ENCODE measurements around the gene SNCAIP.

The SNCAIP gene

DNA sequence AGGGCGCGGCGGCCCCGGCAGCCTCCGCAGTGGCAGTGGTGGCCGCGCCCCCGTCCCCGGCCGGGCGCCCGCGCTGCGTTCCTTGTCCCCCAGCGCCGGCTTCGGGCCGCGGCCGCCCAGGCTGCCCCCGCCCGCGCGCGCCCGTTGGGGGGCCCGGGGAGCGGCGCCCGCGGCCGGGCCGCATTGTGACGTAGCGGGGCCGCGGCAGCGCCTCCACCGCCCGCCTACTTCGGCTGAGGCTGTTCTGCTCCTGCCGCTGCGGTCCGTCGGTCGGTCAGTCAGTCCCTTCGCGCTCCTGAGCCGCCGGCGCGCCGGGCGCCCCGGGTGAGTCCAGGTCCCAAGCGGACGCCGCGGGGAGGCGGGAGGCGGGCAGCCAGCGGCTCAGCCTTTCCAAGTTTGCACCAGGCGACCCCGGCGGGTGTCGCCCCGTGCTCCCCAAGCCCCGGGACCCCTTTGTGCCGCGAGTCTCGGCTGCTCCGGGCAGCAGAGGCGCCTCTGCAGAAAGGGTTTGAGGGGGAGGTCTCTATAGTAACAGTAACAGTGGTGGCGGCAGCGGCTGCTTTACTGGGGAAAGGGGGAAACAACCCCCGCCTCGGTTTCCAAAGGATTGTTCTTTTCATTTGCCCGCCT lies at the start of gene SNCAIP:
SNCAIP (plus strand) TSS at position 277 of the 630 bp plus-strand sequence. CDS start 78,898 bp downstream, outside the sequence.
- no peak for DNase-seq

DNA sequence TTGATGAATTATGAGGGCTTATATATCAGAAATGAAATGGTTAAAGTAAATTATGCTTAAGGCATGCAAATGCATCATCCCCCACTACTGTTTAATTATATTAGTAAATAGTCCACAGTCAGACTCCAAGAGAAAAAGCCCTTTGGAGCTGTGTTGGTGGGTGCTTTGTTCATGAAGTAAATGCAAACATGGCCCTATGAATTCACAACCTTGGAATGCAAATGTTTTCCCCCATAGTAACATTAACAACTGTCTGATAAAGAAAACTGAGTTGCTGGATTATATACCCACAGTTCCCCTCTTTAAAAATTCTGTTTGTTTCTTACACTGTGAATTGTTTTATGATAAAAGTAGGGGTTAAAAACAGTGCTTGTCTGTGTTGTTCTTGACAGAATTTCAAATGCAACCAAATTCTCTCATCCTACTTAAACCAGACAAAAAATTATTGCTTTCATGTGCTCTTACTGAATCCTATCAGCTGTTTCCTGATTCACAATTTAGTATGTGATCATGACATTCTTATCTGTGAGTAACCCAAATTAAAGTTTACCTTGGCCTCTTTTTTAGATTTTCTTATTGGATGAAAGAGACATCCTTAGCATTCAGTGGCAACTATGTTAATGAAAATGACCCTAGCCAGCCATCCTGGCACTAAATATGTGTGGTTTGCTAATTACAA lies 48.5 kb upstream of the SNCAIP start:
- no peak for DNase-seq

DNA sequence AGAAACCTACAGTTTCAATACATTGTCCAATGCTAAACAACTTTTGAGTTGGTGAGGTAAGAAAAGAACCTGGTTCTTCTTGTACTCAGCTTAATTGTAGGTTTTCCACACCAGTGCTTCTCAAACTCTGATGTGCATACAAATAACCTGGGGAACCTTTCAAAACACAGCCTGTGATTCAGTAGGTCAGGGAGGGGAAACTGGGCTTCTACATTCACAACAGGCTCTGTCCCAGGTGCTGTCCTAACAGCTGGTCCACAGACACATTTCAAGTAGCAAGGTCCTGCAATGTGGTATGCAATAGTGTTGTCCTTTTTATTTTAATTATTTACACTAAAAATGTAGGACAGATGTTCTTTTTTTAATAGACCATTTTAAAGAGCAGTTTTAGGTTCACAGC lies 47.4 kb upstream of the SNCAIP start:
- no peak for DNase-seq

DNA sequence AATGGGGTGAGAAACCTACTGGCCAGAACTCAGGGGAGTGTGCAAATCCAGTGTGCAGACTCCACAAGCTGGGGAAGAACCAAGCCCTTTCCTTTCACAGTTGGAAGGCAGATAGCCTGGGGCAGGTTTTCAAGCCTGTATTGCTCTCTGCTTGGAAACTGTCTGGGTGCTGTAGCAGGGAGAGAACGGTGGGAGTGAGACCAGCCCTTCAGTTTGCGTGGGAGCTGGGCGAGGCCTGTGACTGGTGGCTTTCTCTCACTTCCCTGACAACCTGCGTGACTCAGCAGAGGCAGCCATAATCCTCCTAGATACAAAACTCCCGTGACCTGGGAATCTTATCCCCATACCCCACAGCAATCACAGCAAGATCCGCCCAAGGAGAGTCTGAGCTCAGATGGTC lies 44.9 kb upstream of the SNCAIP start:
- no peak for DNase-seq

DNA sequence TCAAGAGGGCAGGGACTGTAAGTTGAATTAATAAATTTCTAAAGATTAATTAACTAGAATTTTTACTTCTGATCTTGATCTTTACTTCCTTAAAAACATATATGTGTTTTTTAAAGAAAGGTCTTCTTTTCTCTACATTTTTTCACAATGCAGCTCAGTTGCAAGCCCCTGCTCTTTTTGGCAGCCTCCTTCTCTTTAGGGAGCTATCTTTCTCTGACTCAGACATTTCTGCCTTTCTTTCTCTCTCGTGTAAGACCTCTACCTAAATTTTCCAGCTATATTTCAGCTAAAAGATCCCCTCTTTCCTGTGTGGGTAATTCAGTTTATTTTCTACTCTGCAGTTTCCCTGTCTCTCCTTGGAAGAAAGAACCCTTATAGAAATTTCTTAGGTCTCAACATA lies 38.3 kb upstream of the SNCAIP start:
- no peak for DNase-seq

DNA sequence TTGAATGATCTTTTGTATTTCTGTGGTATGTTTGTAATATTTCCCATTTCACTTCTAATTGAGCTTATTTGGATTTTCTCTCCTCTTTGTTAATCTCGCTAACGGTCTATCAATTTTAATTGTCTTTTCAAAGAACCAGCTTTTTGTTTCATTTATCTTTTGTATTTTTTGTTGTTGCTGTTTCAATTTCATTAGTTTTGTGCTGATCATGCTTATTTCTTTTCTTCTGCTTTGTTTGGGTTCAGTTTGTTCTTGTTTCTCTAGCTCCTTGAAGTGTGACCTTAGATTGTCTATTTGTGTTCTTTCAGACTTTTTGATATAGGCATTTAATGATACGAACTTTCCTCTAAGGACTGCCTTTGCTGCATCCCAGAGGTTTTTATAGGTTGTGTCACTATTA lies 28.4 kb upstream of the SNCAIP start:
- DNase-seq = no peak

DNA sequence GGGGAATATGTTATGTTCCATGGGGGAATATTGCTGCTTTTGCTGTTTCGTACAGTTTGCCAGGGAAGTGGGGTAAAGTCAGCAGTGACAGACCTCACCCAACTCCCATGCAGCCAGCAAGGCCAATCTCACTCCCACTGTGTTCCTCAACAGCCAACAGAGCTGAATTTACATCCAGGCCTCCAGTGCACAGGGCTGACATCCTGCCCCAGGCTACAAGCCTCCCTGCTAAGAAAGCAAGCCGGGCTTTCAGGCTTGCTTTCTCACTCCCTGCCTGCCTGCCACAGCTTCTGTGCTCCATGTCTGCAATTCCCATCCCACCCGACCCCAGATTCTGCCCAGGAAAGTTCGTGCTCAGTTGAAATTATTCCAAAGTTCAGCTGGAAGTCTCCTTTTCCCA lies 25.5 kb upstream of the SNCAIP start:
- DNase-seq = no peak

DNA sequence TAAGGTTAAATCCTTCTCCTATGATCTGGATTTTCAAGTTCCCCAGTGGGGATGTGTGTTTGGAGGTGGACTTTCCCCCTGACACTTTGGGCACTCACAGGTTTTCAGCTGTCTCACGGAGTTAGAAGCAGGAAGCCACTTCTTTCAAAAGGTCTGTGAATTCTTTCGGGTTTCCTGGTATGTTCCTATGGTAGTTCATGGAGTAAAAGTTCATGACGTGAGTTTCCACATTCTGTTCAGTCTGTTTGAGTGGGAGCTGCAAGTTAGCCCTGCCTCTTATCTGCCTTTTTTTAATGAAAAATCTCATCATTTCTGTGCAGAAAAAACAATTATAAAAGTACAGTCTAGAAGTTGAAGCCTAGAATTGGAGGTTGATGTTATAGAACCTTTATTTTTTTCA lies 24.9 kb upstream of the SNCAIP start:
- no peak for DNase-seq

DNA sequence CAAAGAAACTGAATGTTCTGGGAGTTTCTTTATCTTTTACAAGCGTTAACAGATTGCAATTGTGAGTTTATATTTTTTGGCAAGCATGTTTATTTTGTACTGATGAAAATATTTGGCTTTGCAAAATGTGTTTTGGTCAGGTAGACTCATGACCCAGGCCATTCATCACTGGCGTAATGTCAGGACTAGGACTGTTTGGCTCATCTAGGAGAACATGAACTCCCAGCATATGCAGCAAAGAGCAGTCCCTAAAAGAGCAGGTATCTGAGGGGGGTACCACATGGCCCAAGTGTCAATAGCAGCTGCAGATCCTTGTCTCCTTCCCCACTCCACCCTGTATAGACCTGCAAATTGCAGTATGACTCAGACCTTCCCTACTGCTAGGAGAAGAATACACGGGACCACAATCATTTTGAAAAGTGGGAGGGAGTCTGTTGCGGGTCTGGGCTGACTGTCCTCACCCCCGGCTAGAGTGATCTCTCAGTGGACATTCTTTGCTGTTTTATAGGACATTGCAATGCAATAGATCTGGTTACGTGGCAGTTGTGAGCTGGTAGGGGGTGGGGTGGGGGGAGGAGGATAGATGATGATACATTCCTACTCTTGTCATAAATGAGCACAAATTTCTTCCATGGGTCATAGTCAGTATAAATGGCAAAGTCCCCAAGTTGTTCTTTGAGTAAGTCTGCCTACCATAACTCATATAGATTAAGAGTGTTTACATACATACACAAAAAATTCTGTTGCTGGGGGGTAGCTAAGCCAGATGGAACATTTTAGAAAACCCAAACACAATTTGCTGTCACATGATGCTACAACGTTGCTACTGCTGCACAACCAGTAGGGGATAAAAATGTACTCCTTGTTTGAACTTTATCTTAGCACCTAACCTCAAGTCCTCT lies 20.8 kb upstream of the SNCAIP start:
- DNase-seq = no peak

DNA sequence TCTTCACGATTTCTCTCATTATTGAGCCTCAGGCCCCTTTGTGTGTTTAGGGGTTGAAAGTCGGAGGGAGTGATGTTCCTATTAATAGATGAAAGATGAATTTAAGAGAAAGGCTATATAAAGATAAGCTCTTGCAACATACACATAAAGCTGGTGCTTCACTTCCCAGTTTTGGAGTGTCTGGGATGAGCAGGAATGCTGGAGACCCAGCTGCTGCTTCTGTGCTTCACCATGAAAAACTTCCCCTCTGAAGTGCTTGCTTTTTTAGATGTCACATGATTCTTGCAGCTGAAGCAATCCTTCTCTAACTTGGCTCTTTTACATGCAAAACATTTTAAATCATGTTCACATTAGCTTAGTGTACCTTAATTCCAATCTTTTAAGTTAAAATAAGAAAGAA lies 19.7 kb upstream of the SNCAIP start:
- no peak for DNase-seq

DNA sequence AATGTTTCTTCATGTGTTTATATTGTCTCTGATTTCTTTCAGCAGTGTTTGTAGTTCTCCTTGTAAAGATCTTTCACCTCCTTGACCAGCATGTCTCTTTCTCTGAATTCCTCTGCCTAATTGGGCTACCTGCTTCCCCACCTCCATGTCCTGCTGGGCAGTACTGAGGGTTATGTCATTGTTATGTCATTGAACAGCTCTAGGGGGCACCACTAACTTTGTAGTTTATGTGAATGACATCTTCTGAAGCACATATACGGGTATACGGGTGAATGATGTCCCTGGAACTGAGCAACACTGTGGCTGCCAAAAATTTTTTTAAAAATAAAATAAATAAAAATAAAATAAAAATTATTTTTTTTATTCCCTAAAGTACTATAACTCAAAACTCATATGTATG lies 16.9 kb upstream of the SNCAIP start:
- DNase-seq = no peak

DNA sequence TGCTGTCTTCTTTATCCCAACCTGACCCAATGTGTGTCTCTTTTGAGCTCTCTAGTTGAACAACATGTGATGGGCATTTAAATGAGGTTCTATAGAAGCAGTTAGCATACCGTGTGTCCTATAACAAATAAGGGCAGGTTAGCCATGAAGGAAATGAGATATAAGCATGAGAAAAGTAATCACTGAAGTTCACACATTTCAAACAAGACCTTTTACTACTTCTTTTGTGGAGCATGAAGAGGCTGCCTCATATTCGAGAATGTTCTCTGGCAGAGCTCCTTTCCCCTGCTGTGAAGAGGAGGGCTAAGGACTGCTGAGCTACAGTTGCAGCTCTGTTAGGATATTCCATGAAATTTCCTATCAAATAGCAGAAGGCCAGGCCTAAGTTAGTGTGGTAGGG lies 15.2 kb upstream of the SNCAIP start:
- no peak for DNase-seq

DNA sequence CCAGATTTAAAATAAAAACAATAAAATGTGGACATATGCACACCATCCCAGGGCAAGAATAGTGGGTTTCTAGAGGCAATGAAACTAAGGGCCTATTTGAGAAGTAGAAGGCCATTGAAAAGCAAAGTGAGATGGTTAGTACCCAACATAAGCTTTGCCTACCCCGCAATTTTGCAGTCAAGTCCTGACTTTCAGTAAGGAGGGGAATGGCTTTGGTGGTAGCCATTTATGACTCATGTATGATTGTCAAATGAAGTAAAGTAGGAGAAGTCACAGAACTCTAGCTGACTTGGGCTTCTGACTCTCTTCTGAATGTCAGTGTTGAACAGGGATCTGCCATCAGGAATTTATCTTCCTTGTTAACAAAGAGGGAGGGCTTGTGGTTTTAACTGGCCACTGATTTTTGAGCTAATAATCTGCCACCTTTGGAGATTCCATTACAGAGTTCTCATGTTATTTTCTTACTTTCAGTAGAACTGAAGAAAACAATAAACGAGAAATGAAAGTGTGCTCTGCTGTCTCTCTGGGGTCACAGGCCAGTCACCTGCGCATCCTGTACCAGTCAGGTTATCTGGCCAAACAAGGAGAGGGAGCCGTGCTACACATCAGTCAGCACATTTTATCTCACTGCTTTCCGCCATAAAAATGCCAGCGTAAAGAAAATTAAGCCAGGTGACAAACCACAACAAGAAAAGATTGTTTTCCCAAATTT lies 14.3 kb upstream of the SNCAIP start:
- no peak for DNase-seq

DNA sequence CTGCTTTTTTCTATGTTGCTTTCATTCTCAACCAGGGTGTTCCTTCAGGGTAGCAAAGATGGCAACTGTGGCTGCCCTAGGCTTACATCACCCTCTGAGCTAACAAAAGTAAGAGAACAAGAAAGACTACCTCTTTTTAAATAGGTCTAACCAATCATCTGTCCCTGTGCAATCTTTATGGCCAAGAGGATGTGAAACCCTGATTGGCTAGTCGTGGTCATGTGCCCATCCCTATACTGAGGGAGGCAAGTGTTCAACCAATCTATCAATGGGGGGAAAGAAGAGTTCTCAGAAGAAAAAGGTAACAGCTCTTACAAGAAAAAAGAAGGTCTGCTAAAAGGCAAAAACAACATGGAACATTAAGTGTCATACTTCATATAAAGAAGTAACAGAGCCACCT lies 11.7 kb upstream of the SNCAIP start:
- DNase-seq = no peak

DNA sequence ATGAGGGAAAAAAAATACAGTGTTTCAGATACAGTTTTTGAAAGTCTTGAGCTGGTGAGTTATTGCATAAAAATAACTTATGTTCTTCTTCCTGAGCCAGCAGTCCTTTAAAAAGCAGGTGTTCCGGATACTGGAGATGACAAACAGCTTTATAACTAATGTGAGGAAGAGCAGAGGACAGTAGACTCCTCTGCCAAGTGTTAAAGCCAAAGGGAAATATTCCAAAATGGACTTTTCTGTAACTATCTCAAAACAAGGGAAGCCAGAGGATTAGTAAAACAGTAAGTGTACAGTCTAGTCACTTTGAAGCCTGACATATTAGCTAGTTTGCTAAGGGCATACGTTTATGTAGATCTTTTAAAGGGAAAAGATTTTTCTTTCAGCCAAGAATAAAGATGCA lies 11.0 kb upstream of the SNCAIP start:
- DNase-seq = no peak

DNA sequence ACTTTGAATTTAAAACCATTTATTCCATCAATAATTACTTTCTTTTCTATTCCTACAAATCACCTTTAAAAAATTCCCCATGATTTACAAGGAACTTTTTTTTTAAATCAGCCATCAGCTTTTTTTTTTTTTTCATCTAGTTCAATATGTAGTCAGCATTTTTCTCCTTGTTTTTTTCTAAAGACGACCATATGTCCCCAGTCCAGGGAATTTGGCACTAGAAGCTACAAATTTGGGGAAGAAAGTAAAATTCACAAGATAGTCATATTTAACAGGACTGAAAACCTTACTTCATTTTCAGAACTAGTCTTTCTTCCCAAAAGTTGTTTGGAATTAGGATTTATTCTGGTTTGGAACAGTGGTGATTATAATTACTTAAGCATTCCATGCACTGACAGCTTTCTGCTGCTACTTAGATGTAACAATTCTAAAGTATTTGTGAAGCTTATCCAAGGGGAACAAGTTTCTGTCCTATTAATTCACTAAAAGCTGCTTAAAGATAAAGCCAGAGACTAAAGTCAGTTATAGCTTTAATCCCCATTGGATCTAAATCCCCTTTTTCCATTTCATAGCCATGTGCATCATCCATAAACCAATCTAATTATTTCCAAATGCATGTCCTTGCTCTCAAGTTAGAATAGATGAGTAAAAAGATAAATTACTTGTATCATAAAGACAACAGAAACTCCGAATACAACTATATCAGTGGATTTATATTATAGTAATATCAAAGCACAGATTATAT lies 7.4 kb upstream of the SNCAIP start:
- no peak for DNase-seq

DNA sequence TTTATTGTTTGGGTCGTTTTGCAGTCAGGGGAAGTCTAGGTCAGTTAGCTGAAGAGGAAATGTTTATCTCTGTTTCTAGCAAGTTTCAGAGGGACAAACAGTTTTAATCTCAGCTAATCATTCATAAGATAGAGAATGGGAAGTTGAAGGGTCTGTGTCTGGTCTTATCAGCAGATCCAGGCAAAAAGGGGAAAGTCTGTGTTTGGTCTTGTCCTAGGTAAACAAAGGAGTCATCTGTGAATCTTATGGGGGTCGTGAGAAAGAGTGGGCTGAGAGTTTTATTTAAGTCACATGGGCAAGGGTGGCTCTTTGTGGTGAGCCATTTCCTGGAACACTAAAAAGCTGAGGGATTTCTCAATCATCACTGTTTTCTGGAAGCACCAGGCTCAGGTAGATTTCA lies 5.6 kb upstream of the SNCAIP start:
- no peak for DNase-seq

DNA sequence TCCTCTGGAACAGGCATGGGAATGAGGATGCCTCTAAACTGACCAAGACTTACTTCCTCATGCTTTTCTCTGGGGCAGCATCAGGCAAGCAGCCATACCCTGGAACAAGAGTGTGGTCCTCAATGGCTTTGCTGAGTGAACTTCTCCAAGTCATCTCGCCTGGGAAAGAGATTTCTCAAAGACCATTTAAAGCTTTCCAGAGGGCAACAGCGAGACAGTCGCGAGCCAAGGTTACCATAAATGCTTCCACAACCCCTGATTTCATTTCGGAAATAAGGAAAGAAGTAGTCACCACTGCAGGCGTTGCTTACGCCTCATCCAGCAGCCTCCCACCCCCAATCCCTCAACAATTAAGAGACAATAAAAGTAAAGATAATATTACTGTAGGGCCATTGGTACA lies 1.1 kb upstream of the SNCAIP start:
- no peak for DNase-seq

DNA sequence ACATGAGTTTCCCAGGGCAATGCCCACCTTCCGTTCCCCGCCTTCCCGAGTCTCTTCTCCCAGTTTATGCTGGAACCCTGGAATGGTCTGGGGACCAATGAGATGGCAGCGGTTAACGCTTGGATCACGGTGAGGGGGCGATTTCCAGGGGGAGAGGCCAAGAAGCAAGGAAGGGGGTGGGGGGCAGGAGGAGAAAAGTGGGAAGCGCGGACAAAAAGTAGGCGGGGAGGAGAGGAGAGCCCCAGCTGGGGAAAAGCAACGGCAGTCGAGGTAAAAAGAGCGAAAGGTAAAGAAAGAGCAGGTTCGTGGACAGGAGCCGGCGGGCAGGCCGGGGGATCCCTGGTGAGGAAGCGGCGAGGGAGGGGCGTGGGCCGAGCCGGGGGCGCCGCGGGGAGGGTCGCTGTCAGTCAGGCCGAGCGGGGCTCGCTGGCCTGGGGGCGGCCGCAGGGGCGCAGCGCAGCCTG lies 508 bp upstream of the SNCAIP start:
- no peak for DNase-seq

DNA sequence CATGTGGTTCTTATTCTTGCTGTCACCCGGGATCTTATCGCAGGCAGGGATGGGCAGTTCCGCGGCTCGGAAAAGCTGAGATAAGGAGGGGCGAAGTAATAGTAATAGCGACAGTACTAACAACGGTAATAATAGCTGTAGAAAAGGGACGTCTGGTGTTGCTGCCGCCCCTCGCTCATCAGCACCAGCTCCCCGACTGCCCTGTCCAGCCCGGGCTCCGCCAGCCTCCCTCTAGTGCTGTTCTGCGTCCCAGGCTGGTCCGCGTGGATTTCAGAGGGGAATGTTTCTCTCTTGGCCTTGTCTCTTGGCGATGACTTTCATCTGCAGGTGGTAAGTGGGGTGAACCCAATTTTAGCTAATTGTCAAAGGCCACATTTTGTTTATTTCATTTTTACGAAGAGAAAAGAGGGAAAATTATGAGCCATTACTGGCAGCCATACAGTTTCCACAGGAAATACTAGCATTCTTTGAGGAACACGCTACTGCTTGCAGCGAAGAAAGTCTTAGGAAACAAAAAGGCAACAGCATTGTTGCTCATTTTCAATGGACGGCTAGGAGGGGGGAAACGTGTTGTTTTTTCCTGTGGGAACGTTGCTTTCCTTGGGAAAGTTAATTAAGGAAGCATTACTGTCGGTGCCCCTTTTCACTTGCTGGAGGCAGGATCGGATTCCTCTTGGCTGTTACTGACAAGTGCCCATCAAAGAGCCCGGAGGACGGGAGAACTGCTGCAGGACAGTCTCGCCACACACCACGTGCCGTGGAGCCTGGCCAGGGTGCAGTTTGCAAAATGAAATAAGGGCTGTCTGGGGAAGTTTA lies 762 bp downstream of the SNCAIP start:
- DNase-seq = peak in 1 of 4 experiments; percentile 0

DNA sequence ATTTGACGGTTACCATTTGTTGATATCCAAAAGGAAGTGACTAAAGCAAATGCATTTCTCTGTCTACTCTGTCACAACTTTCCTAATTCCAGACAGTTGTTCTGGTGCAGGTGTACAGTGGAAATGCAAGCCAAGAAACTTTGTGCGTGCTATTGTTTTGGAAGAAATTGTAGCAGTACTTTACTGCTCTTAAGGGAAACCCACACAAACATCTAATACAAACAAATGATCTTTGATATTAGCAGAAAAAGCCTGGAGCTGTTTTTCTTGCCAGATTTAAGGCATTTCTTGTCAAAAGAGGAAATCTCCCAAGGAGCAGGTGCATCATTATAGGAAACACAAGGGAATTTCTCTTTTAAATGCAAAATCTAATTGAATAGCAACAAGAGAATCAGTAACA lies 2.0 kb downstream of the SNCAIP start:
- DNase-seq = no peak

DNA sequence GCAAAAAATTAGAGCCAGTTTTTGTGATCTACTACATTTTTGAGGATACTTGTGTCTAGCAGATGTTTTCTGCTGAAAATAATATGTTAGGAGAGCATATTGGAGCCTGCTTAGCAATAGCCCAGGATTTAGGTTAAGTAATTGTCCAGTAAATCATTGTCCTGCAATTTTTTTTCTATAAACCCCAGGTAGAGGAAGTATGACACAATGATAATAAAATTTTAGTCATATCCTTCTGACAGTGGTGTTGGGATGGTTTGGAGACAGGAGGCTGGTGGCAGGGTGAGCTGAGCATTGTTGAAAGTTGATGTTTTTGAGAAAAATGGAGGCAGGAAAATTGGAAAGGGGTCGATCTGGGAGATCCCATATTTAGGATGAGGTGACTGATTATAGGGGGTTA lies 3.5 kb downstream of the SNCAIP start:
- no peak for DNase-seq

Data from activated CD4-positive, CD25-positive, alpha-beta regulatory T cell (primary cell).